ENCODE data around the gene RNASE2. TPM values are rescaled to one million over a fixed set of nuclear protein-coding genes. Genes with fewer than 3 reads are reported as not detected.

The RNASE2 gene
- total RNA-seq, 1 experiment from 2014 or later: not detected

- Histone ChIP-seq H3K4me3 (peak within 1 kb of the TSS; percentile 68), H3K9me3 (replicated peaks) (no peaks in the 10 kb centered on the region), H3K36me3 (peaks cover 36% of the 10 kb centered on the region), H3K27me3 (replicated peaks) (no peaks in the 10 kb centered on the region), H3K4me1 (replicated peaks) (peaks cover 28% of the 10 kb centered on the region), H3K27ac (peak within 1 kb of the TSS; percentile 86)
- peak; percentile 91 to 94 for DNase-seq (ENCODE audit: low read depth in 1 of 2, low spot score in 2 of 2)
These were observed 34.7 kb downstream of the RNASE2 start, which contains the start of gene METTL17 for GRCh38 chr14:20989787-20990600. TSS of gene METTL17 (plus strand) at chr14:20989980. CDS start at chr14:20990003, 23 bp downstream.

GRCh38 chr14:20996521-20996920, 41.2 kb downstream of the RNASE2 start:
- Histone ChIP-seq H3K9me3 (replicated peaks) (no peaks in the 10 kb centered on the region), H3K36me3 (peaks cover 49% of the 10 kb centered on the region), H3K4me1 (replicated peaks) (no peaks in the 10 kb centered on the region), H3K27me3 (replicated peaks) (no peaks in the 10 kb centered on the region), H3K4me3 (no peak overlapping the region), H3K27ac (no peak overlapping the region)
- no peak for DNase-seq (ENCODE audit: low read depth in 1 of 2, low spot score in 2 of 2)

GRCh38 chr14:20997115-20997514, 41.8 kb downstream of the RNASE2 start:
- H3K9me3 ChIP-seq (replicated peaks): no peaks in the 10 kb centered on the region
- H3K27ac ChIP-seq: no peak overlapping the region
- H3K4me3 ChIP-seq: no peak overlapping the region
- peaks cover 43% of the 10 kb centered on the region for H3K36me3 ChIP-seq
- no peaks in the 10 kb centered on the region for H3K27me3 ChIP-seq (replicated peaks)
- H3K4me1 ChIP-seq (replicated peaks): no peaks in the 10 kb centered on the region
- no peak for DNase-seq (ENCODE audit: low read depth in 1 of 2, low spot score in 2 of 2)

GRCh38 chr14:20997564-20997963, 42.3 kb downstream of the RNASE2 start:
- H3K9me3 ChIP-seq (replicated peaks): no peaks in the 10 kb centered on the region
- H3K27me3 ChIP-seq (replicated peaks): no peaks in the 10 kb centered on the region
- no peak overlapping the region for H3K4me3 ChIP-seq
- no peak overlapping the region for H3K27ac ChIP-seq
- no peak for DNase-seq (ENCODE audit: low read depth in 1 of 2, low spot score in 2 of 2)
- peaks cover 39% of the 10 kb centered on the region for H3K36me3 ChIP-seq
- H3K4me1 ChIP-seq (replicated peaks): no peaks in the 10 kb centered on the region

- Histone ChIP-seq H3K9me3 (replicated peaks) (no peaks in the 10 kb centered on the region), H3K27me3 (replicated peaks) (no peaks in the 10 kb centered on the region), H3K36me3 (peaks cover 33% of the 10 kb centered on the region), H3K4me3 (no peak overlapping the region), H3K27ac (no peak overlapping the region), H3K4me1 (replicated peaks) (no peaks in the 10 kb centered on the region)
- no peak for DNase-seq (ENCODE audit: low read depth in 1 of 2, low spot score in 2 of 2)
These were observed 42.9 kb downstream of the RNASE2 start for GRCh38 chr14:20998139-20998538.

- H3K27ac ChIP-seq: no peak within 1 kb of the TSS
These were observed 43.5 kb downstream of the RNASE2 start, which contains the start of gene SLC39A2 for GRCh38 chr14:20998674-20999366. TSS of gene SLC39A2 (plus strand) at chr14:20999293. CDS start at chr14:20999447, 154 bp downstream.

GRCh38 chr14:20999591-20999990, 44.3 kb downstream of the RNASE2 start:
- Histone ChIP-seq H3K27ac (no peak overlapping the region), H3K4me1 (replicated peaks) (no peaks in the 10 kb centered on the region), H3K36me3 (peaks cover 22% of the 10 kb centered on the region), H3K27me3 (replicated peaks) (no peaks in the 10 kb centered on the region), H3K9me3 (replicated peaks) (no peaks in the 10 kb centered on the region), H3K4me3 (no peak overlapping the region)
- no peak for DNase-seq (ENCODE audit: low read depth in 1 of 2, low spot score in 2 of 2)

More at GRCh38 chr14:20998674-20999366, 43.5 kb downstream of the RNASE2 start, which contains the start of gene SLC39A2:
- Histone ChIP-seq H3K4me3 (no peak within 1 kb of the TSS), H3K36me3 (peaks cover 28% of the 10 kb centered on the region), H3K9me3 (replicated peaks) (no peaks in the 10 kb centered on the region), H3K27me3 (replicated peaks) (no peaks in the 10 kb centered on the region), H3K4me1 (replicated peaks) (no peaks in the 10 kb centered on the region)
- DNase-seq (ENCODE audit: low read depth in 1 of 2, low spot score in 2 of 2): no peak

GRCh38 chr14:21001218-21001617, 45.9 kb downstream of the RNASE2 start:
- Histone ChIP-seq H3K27ac (no peak overlapping the region), H3K36me3 (peaks cover 6% of the 10 kb centered on the region), H3K27me3 (replicated peaks) (no peaks in the 10 kb centered on the region), H3K9me3 (replicated peaks) (no peaks in the 10 kb centered on the region), H3K4me1 (replicated peaks) (no peaks in the 10 kb centered on the region), H3K4me3 (no peak overlapping the region)
- no peak for DNase-seq (ENCODE audit: low read depth in 1 of 2, low spot score in 2 of 2)

- Histone ChIP-seq H3K27me3 (replicated peaks) (no peaks in the 10 kb centered on the region), H3K4me3 (no peak overlapping the region), H3K9me3 (replicated peaks) (no peaks in the 10 kb centered on the region), H3K4me1 (replicated peaks) (no peaks in the 10 kb centered on the region), H3K36me3 (no peaks in the 10 kb centered on the region), H3K27ac (no peak overlapping the region)
- no peak for DNase-seq (ENCODE audit: low read depth in 1 of 2, low spot score in 2 of 2)
These were observed 48.6 kb downstream of the RNASE2 start for GRCh38 chr14:21003788-21004346.

Other genes starting within 250 kb of the RNASE2 start
- gene EDDM3A, start 209.6 kb upstream of the RNASE2 start, total RNA-seq (2014; rRNA removed; shearing (Covaris generic)): not detected in 2 replicates
- gene EDDM3B, start 187.1 kb upstream of the RNASE2 start, total RNA-seq (2014; rRNA removed; shearing (Covaris generic)): not detected in 2 replicates
- gene RNASE6, start 174.2 kb upstream of the RNASE2 start, total RNA-seq (2014; rRNA removed; shearing (Covaris generic)): not detected in 2 replicates
- gene RNASE1, start 152.6 kb upstream of the RNASE2 start, total RNA-seq (2014; rRNA removed; shearing (Covaris generic)): not detected in 2 replicates
- gene RNASE3, start 64.1 kb upstream of the RNASE2 start, total RNA-seq (2014; rRNA removed; shearing (Covaris generic)): not detected in 2 replicates
- gene METTL17, start 34.5 kb downstream of the RNASE2 start, total RNA-seq (2014; rRNA removed; shearing (Covaris generic)): 37.8 and 73.1 TPM in 2 replicates
- gene SLC39A2, start 43.8 kb downstream of the RNASE2 start, total RNA-seq (2014; rRNA removed; shearing (Covaris generic)): not detected in 2 replicates
- 0.08 TPM in 1 of 2 replicates, not detected in the other for gene NDRG2, start 69.6 kb downstream of the RNASE2 start, total RNA-seq (2014; rRNA removed; shearing (Covaris generic))
- not detected in 2 replicates for gene TPPP2, start 74.7 kb downstream of the RNASE2 start, total RNA-seq (2014; rRNA removed; shearing (Covaris generic))
- gene RNASE13, start 79.3 kb downstream of the RNASE2 start, total RNA-seq (2014; rRNA removed; shearing (Covaris generic)): not detected in 2 replicates
- gene RNASE7, start 86.9 kb downstream of the RNASE2 start, total RNA-seq (2014; rRNA removed; shearing (Covaris generic)): not detected in 2 replicates
- gene RNASE8, start 102.3 kb downstream of the RNASE2 start, total RNA-seq (2014; rRNA removed; shearing (Covaris generic)): not detected in 2 replicates
- gene ARHGEF40, start 114.8 kb downstream of the RNASE2 start, total RNA-seq (2014; rRNA removed; shearing (Covaris generic)): 38.7 and 42.2 TPM in 2 replicates
- 3.2 and 16.8 TPM in 2 replicates for gene ZNF219, start 143.2 kb downstream of the RNASE2 start, total RNA-seq (2014; rRNA removed; shearing (Covaris generic))
- gene TMEM253, start 145.6 kb downstream of the RNASE2 start, total RNA-seq (2014; rRNA removed; shearing (Covaris generic)): not detected in 2 replicates
- not detected in 2 replicates for gene OR5AU1, start 200.6 kb downstream of the RNASE2 start, total RNA-seq (2014; rRNA removed; shearing (Covaris generic))

Data from SJSA1 (cell line).